ENCODE measurements around the gene SDCBP2.

SDCBP2 gene

GRCh38 chr20:1275919-1276318 is 53.0 kb downstream of the SDCBP2 start:
- no peak for TF ChIP-seq TAF1 (IDR thresholded peaks at IDR 0.05; ENCODE audit: borderline replicate concordance, insufficient read depth, low read length)
- no peak for TF ChIP-seq REST (IDR thresholded peaks at IDR 0.05; ENCODE audit: insufficient read depth in 1 of 2, low read depth in 2 of 2, low read length in 2 of 2)
- TF ChIP-seq POLR2AphosphoS5 (IDR thresholded peaks at IDR 0.05; ENCODE audit: low read depth, low read length), result no peak
- TF ChIP-seq FOXP2 (optimal IDR thresholded peaks at IDR 0.05; ENCODE audit: borderline replicate concordance, extremely low read depth, extremely low read length, insufficient read depth), result no peak
- no peak for TF ChIP-seq SIN3A (IDR thresholded peaks at IDR 0.05; ENCODE audit: borderline replicate concordance, insufficient read depth, low read length)

GRCh38 chr20:1274485-1275311 is 54.2 kb downstream of the SDCBP2 start:
- no peak for TF ChIP-seq POLR2AphosphoS5 (IDR thresholded peaks at IDR 0.05; ENCODE audit: low read depth, low read length)

GRCh38 chr20:1273366-1273765 is 55.6 kb downstream of the SDCBP2 start:
- no peak for TF ChIP-seq TAF1 (IDR thresholded peaks at IDR 0.05; ENCODE audit: borderline replicate concordance, insufficient read depth, low read length)
- no peak for TF ChIP-seq REST (IDR thresholded peaks at IDR 0.05; ENCODE audit: insufficient read depth in 1 of 2, low read depth in 2 of 2, low read length in 2 of 2)
- no peak for TF ChIP-seq POLR2AphosphoS5 (IDR thresholded peaks at IDR 0.05; ENCODE audit: low read depth, low read length)
- no peak for TF ChIP-seq SIN3A (IDR thresholded peaks at IDR 0.05; ENCODE audit: borderline replicate concordance, insufficient read depth, low read length)
- no peak for TF ChIP-seq FOXP2 (optimal IDR thresholded peaks at IDR 0.05; ENCODE audit: borderline replicate concordance, extremely low read depth, extremely low read length, insufficient read depth)

GRCh38 chr20:1272368-1273100 is 56.4 kb downstream of the SDCBP2 start:
- TF ChIP-seq SIN3A (IDR thresholded peaks at IDR 0.05; ENCODE audit: borderline replicate concordance, insufficient read depth, low read length) (no peak), REST (IDR thresholded peaks at IDR 0.05; ENCODE audit: insufficient read depth in 1 of 2, low read depth in 2 of 2, low read length in 2 of 2) (no peak), POLR2AphosphoS5 (IDR thresholded peaks at IDR 0.05; ENCODE audit: low read depth, low read length) (no peak), FOXP2 (optimal IDR thresholded peaks at IDR 0.05; ENCODE audit: borderline replicate concordance, extremely low read depth, extremely low read length, insufficient read depth) (no peak), TAF1 (IDR thresholded peaks at IDR 0.05; ENCODE audit: borderline replicate concordance, insufficient read depth, low read length) (no peak)

GRCh38 chr20:1269850-1270249 is 59.1 kb downstream of the SDCBP2 start:
- no peak for TF ChIP-seq REST (IDR thresholded peaks at IDR 0.05; ENCODE audit: insufficient read depth in 1 of 2, low read depth in 2 of 2, low read length in 2 of 2)
- TF ChIP-seq TAF1 (IDR thresholded peaks at IDR 0.05; ENCODE audit: borderline replicate concordance, insufficient read depth, low read length), result no peak
- TF ChIP-seq POLR2AphosphoS5 (IDR thresholded peaks at IDR 0.05; ENCODE audit: low read depth, low read length), result no peak
- TF ChIP-seq FOXP2 (optimal IDR thresholded peaks at IDR 0.05; ENCODE audit: borderline replicate concordance, extremely low read depth, extremely low read length, insufficient read depth), result no peak
- no peak for TF ChIP-seq SIN3A (IDR thresholded peaks at IDR 0.05; ENCODE audit: borderline replicate concordance, insufficient read depth, low read length)
